Erythroblast (primary cell): Measurements from ENCODE around the gene APC.

Experiments
- GATA1 ChIP-seq: IDR thresholded peaks from 2 replicates; pipeline ENCODE4 v1.6.1; 2011; ENCODE audit warnings: low read depth, mild to moderate bottlenecking, control low read depth, low read length, moderate library complexity
- POLR2A ChIP-seq: IDR thresholded peaks from 2 replicates; pipeline ENCODE4 v1.6.1; 2011; ENCODE audit warnings: mild to moderate bottlenecking, low read length

DNA sequence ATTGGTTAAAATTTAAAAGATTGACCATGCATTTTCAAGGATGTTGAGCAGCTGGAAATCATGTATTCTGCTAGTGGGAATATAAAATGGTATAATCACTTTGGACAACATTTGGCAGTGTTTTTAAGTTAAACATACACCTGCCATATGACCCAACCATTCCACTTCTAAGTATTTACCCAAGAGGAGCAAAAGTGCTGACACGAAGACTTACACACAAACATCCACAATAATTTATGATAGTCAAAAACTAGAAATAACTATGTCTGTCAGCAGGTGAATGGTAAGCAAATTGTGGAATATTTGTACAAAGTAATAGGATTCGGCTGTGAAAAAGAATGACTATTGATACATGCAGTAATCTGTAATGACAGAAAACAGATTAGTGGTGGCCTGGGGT, 92.7 kb downstream of the APC start:
- TF ChIP-seq POLR2A (no peak), GATA1 (no peak)
